HCT116 (cell line): ENCODE measurements around the gene GALNT7. TPM values are rescaled to one million over a fixed set of nuclear protein-coding genes. Genes with fewer than 3 reads are reported as not detected.

Source experiments
- ATAC-seq: fragments of 200-7000 bp; cut with Tn5 transposase; 2 replicates; pipeline ENCODE4 v1.9.1; 2020; ENCODE audit warnings: mild to moderate bottlenecking, moderate library complexity
- BruUV-seq: library from RNA; stranded (reverse); fragments of 400-500 nt; replicated peaks from 2 replicates; lab custom pipeline; 2021; lab: Mats Ljungman, UMichigan
- CTCF ChIA-PET: fragments of 300-600 bp; sonication (Branson Sonifier 250); formaldehyde crosslinking; loops from one replicate; lab custom pipeline; 2021; ENCODE audit warnings: antibody characterized with exemption; lab: Charles Lee
- POLR2A ChIA-PET: fragments of 300-600, 350-600 bp; sonication (Branson Sonifier 250); formaldehyde crosslinking; loops from one replicate; lab custom pipeline; 2021; ENCODE audit warnings: antibody characterized with exemption; lab: Charles Lee
- RAD21 ChIA-PET, 2 experiments: fragments of 300-600 bp; sonication (Branson Sonifier 250); formaldehyde crosslinking; loops; one replicate each; lab custom pipeline; 2023; ENCODE audit warnings: low total read pairs in 2 of 2; ENCODE audit not compliant: uncharacterized antibody in 2 of 2, unreplicated experiment in 2 of 2, low non-redundant PET in 1 of 2; lab: Charles Lee
- DNase-seq: peaks from one replicate; pipeline ENCODE4 v3.0.0-alpha.2; 2010; ENCODE audit warnings: low read depth, low spot score
- H2AFZ ChIP-seq: fragments of 200-600 bp; shearing (Covaris generic), sonication (generic); 2 replicates; pipeline ENCODE4 v1.6.1; 2017; ENCODE audit warnings: low read depth, mixed run types, mixed read lengths, antibody characterized with exemption, low read length; ENCODE audit not compliant: poor library complexity, severe bottlenecking
- H3K27ac ChIP-seq: 2 replicates; pipeline ENCODE4 v1.5.1; 2012; ENCODE audit warnings: low read depth, low read length
- H3K27me3 ChIP-seq: fragments of 200-600 bp; sonication (generic); 2 replicates; pipeline ENCODE4 v1.6.1; 2016; ENCODE audit warnings: mixed run types, low read length, mixed read lengths; ENCODE audit not compliant: insufficient read depth
- H3K36me3 ChIP-seq, 2 experiments: fragments of 200-500 bp in 1 of 2; fragments of 200-600 bp in 1 of 2; sonication (Bioruptor generic) in 1 of 2; sonication (generic) in 1 of 2; 2 replicates each; pipeline versions ENCODE4 v1.5.1 to v1.6.1; 2014 to 2016; ENCODE audit warnings: low read length in 2 of 2, inconsistent platforms in 1 of 2, mixed read lengths in 1 of 2, mixed run types in 1 of 2; ENCODE audit not compliant: insufficient read depth in 2 of 2, control insufficient read depth in 1 of 2
- H3K4me1 ChIP-seq, 2 experiments: fragments of 200-600 bp in 1 of 2; sonication (generic) in 1 of 2; 2 replicates each; pipeline versions ENCODE4 v1.5.1 to v1.6.1; 2012 to 2017; ENCODE audit warnings: low read length in 2 of 2, inconsistent platforms in 1 of 2, mild to moderate bottlenecking in 1 of 2, mixed read lengths in 1 of 2, mixed run types in 1 of 2, moderate library complexity in 1 of 2; ENCODE audit not compliant: insufficient read depth in 2 of 2, control insufficient read depth in 1 of 2
- H3K4me2 ChIP-seq: fragments of 200-600 bp; sonication (generic); 2 replicates; pipeline ENCODE4 v1.6.1; 2017; ENCODE audit warnings: mixed run types, low read length, mixed read lengths
- H3K4me3 ChIP-seq, 2 experiments: fragments of 200-600 bp in 1 of 2; sonication (generic) in 1 of 2; replicated peaks in 1 of 2; 2 replicates each; pipeline ENCODE4 v1.5.1; 2011 to 2016; ENCODE audit warnings: low read length in 2 of 2, control low read depth in 1 of 2, low read depth in 1 of 2, mild to moderate bottlenecking in 1 of 2, mixed read lengths in 1 of 2, mixed run types in 1 of 2
- H3K79me2 ChIP-seq: fragments of 200-600 bp; sonication (generic); 2 replicates; pipeline ENCODE4 v1.6.1; 2017; ENCODE audit warnings: mild to moderate bottlenecking, mixed run types, low read length, moderate library complexity, mixed read lengths; ENCODE audit not compliant: insufficient read depth
- H3K9ac ChIP-seq: fragments of 200-600 bp; sonication (generic); 2 replicates; pipeline ENCODE4 v1.6.1; 2016; ENCODE audit warnings: low read length, mixed read lengths
- H3K9me2 ChIP-seq: fragments of 200-600 bp; sonication (generic), shearing (Covaris generic); 2 replicates; pipeline ENCODE4 v1.6.1; 2017; ENCODE audit warnings: mixed run types, mild to moderate bottlenecking, moderate library complexity; ENCODE audit not compliant: insufficient read depth
- H3K9me3 ChIP-seq, 2 experiments: fragments of 200-500 bp in 1 of 2; fragments of 200-600 bp in 1 of 2; sonication (Bioruptor generic) in 1 of 2; sonication (generic) in 1 of 2; 2 replicates each; pipeline ENCODE4 v1.6.1; 2014 to 2017; ENCODE audit warnings: low read length in 2 of 2, mixed read lengths in 2 of 2, inconsistent platforms in 1 of 2, low read depth in 1 of 2, mild to moderate bottlenecking in 1 of 2, mixed run types in 1 of 2, moderate library complexity in 1 of 2; ENCODE audit not compliant: control insufficient read depth in 1 of 2, insufficient read depth in 1 of 2
- H4K20me1 ChIP-seq: fragments of 200-600 bp; sonication (generic), shearing (Covaris generic); 2 replicates; pipeline ENCODE4 v1.6.1; 2017; ENCODE audit warnings: mixed run types, mild to moderate bottlenecking, moderate library complexity; ENCODE audit not compliant: insufficient read depth
- ATF3 ChIP-seq: IDR thresholded peaks from 2 replicates; pipeline ENCODE4 v1.6.1; 2012
- FOSL1 ChIP-seq: IDR thresholded peaks from 2 replicates; pipeline ENCODE4 v1.6.1; 2012; ENCODE audit warnings: low read depth
- MAX ChIP-seq: IDR thresholded peaks from 2 replicates; pipeline ENCODE4 v1.6.1; 2012
- POLR2A ChIP-seq: IDR thresholded peaks from 2 replicates; pipeline ENCODE4 v1.7.0; 2011; ENCODE audit warnings: borderline replicate concordance; ENCODE audit not compliant: insufficient read depth, insufficient read length; ENCODE audit errors: extremely low read depth
- RAD21 ChIP-seq: IDR thresholded peaks from 2 replicates; pipeline ENCODE4 v1.6.1; 2012; ENCODE audit warnings: low read depth, mild to moderate bottlenecking
- SIN3A ChIP-seq: IDR thresholded peaks from 2 replicates; pipeline ENCODE4 v1.6.1; 2012; ENCODE audit warnings: low read depth
- SP1 ChIP-seq: IDR thresholded peaks from 2 replicates; pipeline ENCODE4 v1.6.1; 2012; ENCODE audit warnings: low read depth
- SRF ChIP-seq: IDR thresholded peaks from 2 replicates; pipeline ENCODE4 v1.6.1; 2012; ENCODE audit warnings: low read depth
- intact Hi-C: fragments of 100-400 bp; cut with micrococcal nuclease; formaldehyde crosslinking; loops from 2 replicates; pipeline ENCODE4 v1.10.0; 2022
- total RNA-seq: library from RNA; stranded (reverse); gene quantifications from one replicate; pipeline ENCODE4 v1.2.1, GENCODE V29; 2021; ENCODE audit not compliant: unreplicated experiment

Gene GALNT7
- total RNA-seq, 1 experiment from 2014 or later: 21.3 TPM

GRCh38 chr4:173227756-173228155 is 59.1 kb downstream of the GALNT7 start:
- Histone ChIP-seq H3K79me2 (peaks cover 40% of the 10 kb centered on the region), H3K9me2 (no peaks in the 10 kb centered on the region), H3K36me3 (no peaks in the 10 kb centered on the region), H3K4me1 (no peaks in the 10 kb centered on the region; a peak in 1 of 4 replicates), H3K27me3 (no peaks in the 10 kb centered on the region), H2AFZ (no peak overlapping the region), H3K9me3 (no peaks in the 10 kb centered on the region), H3K4me3 (no peak overlapping the region), H3K27ac (no peak overlapping the region), H4K20me1 (no peaks in the 10 kb centered on the region), H3K9ac (no peak overlapping the region), H3K4me2 (no peak overlapping the region)
- no peak for DNase-seq
- ChIA-PET CTCF (interaction anchor here (0.6 kb wide), 1 partner anchor 14 kb away, joined by 4 read pairs; no protein-coding TSS in a partner anchor), POLR2A (no interaction called here), RAD21 (interaction anchor here in 1 of 2 experiments (0.5 kb wide), 1 partner anchor 214 kb away, joined by 4 read pairs; no protein-coding TSS in a partner anchor)
- TF ChIP-seq FOSL1 (no peak), POLR2A (no peak), RAD21 (no peak)
- intact Hi-C loops: no loop called here
- no peak for ATAC-seq
- BruUV-seq: no TSS peak

GRCh38 chr4:173230062-173230461 is 61.5 kb downstream of the GALNT7 start:
- H4K20me1 ChIP-seq: no peaks in the 10 kb centered on the region
- no peaks in the 10 kb centered on the region for H3K9me2 ChIP-seq
- CTCF ChIA-PET: no interaction called here
- intact Hi-C loops: no loop called here
- H3K9me3 ChIP-seq: no peaks in the 10 kb centered on the region
- H3K27ac ChIP-seq: no peak overlapping the region
- POLR2A ChIA-PET: no interaction called here
- ATAC-seq (no peak), DNase-seq (no peak)
- no peaks in the 10 kb centered on the region for H3K36me3 ChIP-seq
- H3K4me3 ChIP-seq: no peak overlapping the region
- TF ChIP-seq MAX (no peak), FOSL1 (no peak), SRF (no peak), SP1 (no peak), ATF3 (no peak), SIN3A (no peak)
- RAD21 ChIA-PET: no interaction called here
- H3K27me3 ChIP-seq: no peaks in the 10 kb centered on the region
- no peak overlapping the region for H2AFZ ChIP-seq
- no peak overlapping the region for H3K9ac ChIP-seq
- H3K4me2 ChIP-seq: no peak overlapping the region
- peaks cover 29% of the 10 kb centered on the region for H3K79me2 ChIP-seq
- H3K4me1 ChIP-seq: no peaks in the 10 kb centered on the region; a peak in 1 of 4 replicates
- BruUV-seq: no TSS peak
